Right lobe of liver (tissue), 6 donors: ENCODE results near the gene ZNF433. TPM values are rescaled to one million over a fixed set of nuclear protein-coding genes. Genes with fewer than 3 reads are reported as not detected.

Experiments used
- ATAC-seq, 4 donors: fragments of 200-7000 bp; cut with Tn5 transposase; one replicate each; pipeline ENCODE4 v1.9.1; 2020; ENCODE audit warnings: mild to moderate bottlenecking in 4 of 4, moderate library complexity in 4 of 4
- DNase-seq, 3 donors: peaks; one replicate each; pipeline ENCODE4 v3.0.0-alpha.2; 2020
- H3K27ac ChIP-seq, 3 donors: fragments of 200-600 bp; one replicate each; pipeline ENCODE4 v1.8.0; 2022
- H3K27me3 ChIP-seq, 2 donors: fragments of 200-600 bp; one replicate each; pipeline ENCODE4 v1.8.0; 2022
- H3K36me3 ChIP-seq, 4 donors: fragments of 200-600 bp; sonication (generic) in 1 of 4; one replicate each; pipeline versions ENCODE4 v1.5.1 to v1.8.0; 2017 to 2022; ENCODE audit warnings: control low read depth in 1 of 4
- H3K4me1 ChIP-seq, 4 donors: fragments of 200-600 bp; sonication (generic) in 1 of 4; one replicate each; pipeline versions ENCODE4 v1.5.1 to v1.8.0; 2017 to 2022; ENCODE audit warnings: control low read depth in 1 of 4
- H3K4me3 ChIP-seq, 3 donors: fragments of 200-600 bp; one replicate each; pipeline ENCODE4 v1.8.0; 2022
- H3K9me3 ChIP-seq, 4 donors: fragments of 200-600 bp; sonication (generic) in 1 of 4; one replicate each; pipeline versions ENCODE4 v1.5.1 to v1.8.0; 2017 to 2022; ENCODE audit warnings: control low read depth in 1 of 4
- POLR2A ChIP-seq: fragments of 450-650 bp; IDR thresholded peaks from one replicate; pipeline ENCODE4 v1.6.1; 2017; ENCODE audit warnings: antibody characterized with exemption, mild to moderate bottlenecking
- WGBS: methylation state at CpG from one replicate; pipeline ENCODE4 v1.1.6; 2018; ENCODE audit warnings: low coverage, low lambda C conversion rate; ENCODE audit not compliant: insufficient coverage; ENCODE audit errors: missing lambda C conversion rate; 5-methylcytosine and 5-hydroxymethylcytosine counted together
- intact Hi-C, 2 donors: fragments of 100-400 bp; cut with DNase I; formaldehyde crosslinking; loops; one replicate each; pipeline versions ENCODE4 v1.11.2 to v1.14.1; 2022
- total RNA-seq, 6 experiments: library from RNA; depleted of rRNA in 2 of 6; stranded (reverse); fragments of >200 nt in 2 of 6; fragmentation: NEBNext Ultra II Directional in 3 of 6; extraction: Animal tissue kit (Norgen Biotek cat#: 25700) in 3 of 6; gene quantifications; one replicate each; pipeline versions ENCODE4 v1.1.0 to v1.2.4, GENCODE V29; 2016 to 2023
- TF ChIP-seq, protein P1 (sequence below), 4 donors: fragments of 200-600 bp in 3 of 4; fragments of 450-650 bp in 1 of 4; IDR thresholded peaks; one replicate each; pipeline versions ENCODE4 v1.5.1 to v1.8.0; 2016 to 2022; ENCODE audit warnings: antibody characterized with exemption in 4 of 4, mild to moderate bottlenecking in 2 of 4
- donor health status: DM: no; HTN: yes; CAD: no.
- donor health status: DM: no; HTN: no; CAD: no.
- donor health status: DM: no; HTN: no; CAD: no.
- donor health status: DM: no; HTN: yes; CAD: no.
- donor health status: DM: no; HTN: yes; CAD: no.

Gene ZNF433
- total RNA-seq, 6 experiments from 2014 or later: 1.1 to 7.4 (median 2.5) TPM

DNA sequence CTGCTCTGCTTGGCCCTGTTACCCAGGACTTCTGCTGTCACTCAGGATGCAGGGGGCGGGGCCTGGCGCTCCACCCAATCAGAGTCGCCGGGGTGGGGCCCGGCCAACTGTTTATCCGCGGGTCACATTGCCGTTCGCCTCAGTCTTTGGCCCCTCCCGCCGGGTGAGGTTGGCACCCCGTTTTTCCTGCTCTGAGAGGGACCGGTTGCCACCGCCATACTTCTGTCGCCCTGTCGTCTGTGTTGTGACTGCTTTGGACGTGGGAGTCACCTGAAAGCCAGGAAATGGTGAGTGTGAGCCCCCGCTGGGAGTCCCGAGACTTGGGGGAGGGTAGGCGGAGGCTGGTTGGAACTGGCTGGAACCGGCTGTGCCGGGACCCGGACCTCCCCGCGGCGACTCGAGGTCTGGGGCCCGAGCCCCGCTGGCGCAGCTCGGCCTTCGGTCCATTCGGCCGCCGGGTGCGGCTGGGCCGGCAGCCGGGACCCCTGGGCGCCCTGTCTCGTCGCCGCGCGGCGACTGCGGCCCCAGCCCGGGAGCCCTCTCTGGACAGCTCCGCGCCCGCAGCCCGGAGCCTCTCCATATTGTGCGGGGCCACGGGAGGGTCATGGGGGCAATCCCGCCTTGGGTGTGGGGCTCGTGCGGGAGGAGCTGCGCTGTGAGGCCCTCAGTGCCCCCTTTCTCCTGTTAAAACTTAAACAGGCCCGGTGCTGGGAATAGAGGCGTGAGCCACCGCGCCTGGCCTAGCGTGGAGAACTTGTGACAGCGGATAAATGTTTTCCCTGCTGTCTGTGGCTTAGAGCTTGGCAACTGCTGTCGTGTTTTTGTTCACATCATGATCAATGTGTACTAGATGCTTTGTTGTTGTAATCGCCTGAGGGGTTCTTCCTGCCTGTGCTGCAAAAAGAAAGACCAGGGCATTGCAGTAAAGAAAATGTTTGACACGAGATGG lies 29.4 kb upstream of the ZNF433 start, which contains the start of gene ZNF844:
Gene ZNF844, plus strand, starts transcription at position 142 of the 949 bp plus-strand sequence. Its CDS starts 143 bp downstream, at position 285.
- Histone ChIP-seq H3K36me3 (peaks cover 0 to 4% (median 0%) of the 10 kb centered on the region in 4 donors), H3K4me1 (peaks cover 0 to 12% (median 2%) of the 10 kb centered on the region in 4 donors), H3K9me3 (peaks cover 0 to 3% (median 0%) of the 10 kb centered on the region in 4 donors), H3K27me3 (no peaks in the 10 kb centered on the region), H3K27ac (peak within 1 kb of the TSS; percentile 77 to 96 (median 91)), H3K4me3 (peak within 1 kb of the TSS; percentile 62 to 72 (median 68))
- 1% methylated on average over 32 of the region's 66 CpGs for WGBS
- peak; percentile 97 to 98 (median 98) for ATAC-seq
- TF ChIP-seq POLR2A: peak; percentile 96
- TF ChIP-seq, protein P1, sequence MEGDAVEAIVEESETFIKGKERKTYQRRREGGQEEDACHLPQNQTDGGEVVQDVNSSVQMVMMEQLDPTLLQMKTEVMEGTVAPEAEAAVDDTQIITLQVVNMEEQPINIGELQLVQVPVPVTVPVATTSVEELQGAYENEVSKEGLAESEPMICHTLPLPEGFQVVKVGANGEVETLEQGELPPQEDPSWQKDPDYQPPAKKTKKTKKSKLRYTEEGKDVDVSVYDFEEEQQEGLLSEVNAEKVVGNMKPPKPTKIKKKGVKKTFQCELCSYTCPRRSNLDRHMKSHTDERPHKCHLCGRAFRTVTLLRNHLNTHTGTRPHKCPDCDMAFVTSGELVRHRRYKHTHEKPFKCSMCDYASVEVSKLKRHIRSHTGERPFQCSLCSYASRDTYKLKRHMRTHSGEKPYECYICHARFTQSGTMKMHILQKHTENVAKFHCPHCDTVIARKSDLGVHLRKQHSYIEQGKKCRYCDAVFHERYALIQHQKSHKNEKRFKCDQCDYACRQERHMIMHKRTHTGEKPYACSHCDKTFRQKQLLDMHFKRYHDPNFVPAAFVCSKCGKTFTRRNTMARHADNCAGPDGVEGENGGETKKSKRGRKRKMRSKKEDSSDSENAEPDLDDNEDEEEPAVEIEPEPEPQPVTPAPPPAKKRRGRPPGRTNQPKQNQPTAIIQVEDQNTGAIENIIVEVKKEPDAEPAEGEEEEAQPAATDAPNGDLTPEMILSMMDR (IDR thresholded peaks at IDR 0.05): no peak
- intact Hi-C loops: loop anchor here in 1 of 2 donors (5.0 kb wide), 1 partner anchor 72 kb away; no protein-coding TSS in a partner anchor
- peak; percentile 96 to 98 (median 97) for DNase-seq

DNA sequence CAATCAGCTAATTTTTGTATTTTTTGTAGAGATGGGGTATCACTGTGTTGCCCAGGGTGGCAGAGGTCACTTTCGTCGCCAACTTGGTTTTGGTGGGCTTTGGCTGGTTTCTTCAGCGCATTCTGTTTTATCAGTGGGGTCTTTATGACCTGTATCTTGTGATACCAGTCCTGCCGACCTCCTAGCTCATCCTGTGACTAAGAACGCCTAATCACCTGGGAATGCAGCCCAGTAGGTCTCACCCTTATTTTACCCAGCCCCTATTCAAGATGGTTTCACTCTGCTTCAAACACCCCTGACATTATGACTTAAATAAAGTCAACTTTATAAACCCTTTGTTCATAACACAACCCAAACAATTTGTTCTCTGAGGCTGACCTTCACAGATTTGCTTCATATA lies 20.3 kb upstream of the ZNF433 start:
- H3K36me3 ChIP-seq: no peaks in the 10 kb centered on the region
- H3K4me1 ChIP-seq: peaks cover 0 to 8% (median 3%) of the 10 kb centered on the region in 4 donors
- WGBS: 91% methylated on average over 4 of the region's 5 CpGs
- H3K4me3 ChIP-seq: no peak overlapping the region
- intact Hi-C loops: loop anchor here in 1 of 2 donors (10.0 kb wide), 1 partner anchor 89 kb away; the partner anchor contains the start of gene ZNF20
- no peak overlapping the region for H3K27ac ChIP-seq
- H3K27me3 ChIP-seq: no peaks in the 10 kb centered on the region
- TF ChIP-seq, protein P1 (IDR thresholded peaks at IDR 0.05): no peak
- no peak for TF ChIP-seq POLR2A
- no peaks in the 10 kb centered on the region for H3K9me3 ChIP-seq
- no peak for ATAC-seq
- no peak for DNase-seq

DNA sequence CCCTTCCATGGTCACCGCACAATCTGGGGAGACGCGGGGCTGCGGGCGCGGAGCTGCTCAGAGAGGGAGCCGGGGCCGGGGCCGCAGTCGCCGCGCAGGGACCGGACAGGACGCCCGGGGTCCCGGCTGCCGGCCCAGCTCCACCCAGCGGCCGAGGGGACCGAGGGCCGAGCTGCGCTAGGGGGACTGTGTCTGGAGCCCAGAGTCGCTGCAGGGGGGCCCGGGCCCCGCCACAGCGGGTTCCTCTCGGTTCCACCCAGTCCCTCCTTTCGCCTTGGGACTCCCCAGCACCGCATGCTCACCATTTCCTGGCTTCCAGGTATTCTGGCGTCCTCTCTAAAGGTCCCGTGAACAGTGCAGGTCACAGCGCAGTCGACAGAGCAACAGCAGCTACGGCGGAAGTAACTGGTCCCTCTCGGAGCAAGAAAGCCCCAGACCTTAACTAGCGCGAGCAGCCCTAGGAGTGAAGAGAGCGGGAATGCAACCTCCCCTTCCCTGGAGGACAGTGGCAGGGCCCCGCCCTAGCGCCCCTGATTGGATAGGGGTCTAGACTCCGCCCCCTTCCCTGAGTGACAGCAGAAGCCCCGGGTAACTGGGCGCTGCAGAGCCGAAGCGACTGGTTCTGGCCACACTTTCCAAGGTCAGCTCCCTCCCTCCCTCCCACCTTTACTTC lies 17.2 kb upstream of the ZNF433 start, which contains the start of gene ZNF878:
Gene ZNF878, minus strand, starts transcription at position 465 of the 673 bp plus-strand sequence. Its CDS starts 160 bp downstream, at position 305.
- Histone ChIP-seq H3K36me3 (no peaks in the 10 kb centered on the region), H3K4me3 (peak within 1 kb of the TSS; percentile 56 to 64 (median 61)), H3K9me3 (no peaks in the 10 kb centered on the region), H3K4me1 (peaks cover 0 to 8% (median 3%) of the 10 kb centered on the region in 4 donors), H3K27me3 (no peaks in the 10 kb centered on the region), H3K27ac (peak within 1 kb of the TSS in 2 of 3 donors; percentile 48 to 63)
- peak; percentile 100 for ATAC-seq
- under 1% methylated on average over 24 of the region's 46 CpGs for WGBS
- peak; percentile 83 to 94 (median 93) for DNase-seq
- peak; percentile 95 for TF ChIP-seq POLR2A
- TF ChIP-seq, protein P1 (IDR thresholded peaks at IDR 0.05): no peak
- intact Hi-C loops: loop anchor here in 1 of 2 donors (10.0 kb wide), 1 partner anchor 92 kb away; the partner anchor contains the start of gene ZNF20

DNA sequence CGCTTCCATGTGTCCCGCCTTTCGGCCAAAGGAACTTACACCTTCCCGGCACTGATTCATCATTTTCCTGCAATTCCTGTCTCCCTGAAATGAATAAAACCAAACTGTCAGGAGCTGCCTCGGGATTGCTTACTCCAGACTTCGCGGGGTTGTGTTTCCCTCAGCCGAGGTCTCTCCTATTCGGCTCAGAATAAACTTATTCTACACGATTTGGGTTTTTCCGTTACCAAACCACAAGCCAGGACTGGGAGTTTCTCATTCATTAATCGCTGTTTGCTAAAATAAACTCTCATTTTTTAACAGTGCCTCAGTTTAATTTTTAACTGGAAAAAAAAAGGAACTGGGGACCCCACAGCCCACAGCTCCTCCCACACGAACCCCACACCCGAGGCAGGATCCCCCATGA lies 16.6 kb upstream of the ZNF433 start:
- H3K9me3 ChIP-seq: no peaks in the 10 kb centered on the region
- WGBS: 5% methylated on average over 14 of the region's 14 CpGs
- peak overlapping the region; percentile 56 to 64 (median 61) for H3K4me3 ChIP-seq
- no peaks in the 10 kb centered on the region for H3K27me3 ChIP-seq
- peaks cover 0 to 8% (median 3%) of the 10 kb centered on the region in 4 donors for H3K4me1 ChIP-seq
- TF ChIP-seq, protein P1 (IDR thresholded peaks at IDR 0.05): no peak
- TF ChIP-seq POLR2A: no peak
- intact Hi-C loops: loop anchor here in 1 of 2 donors (10.0 kb wide), 1 partner anchor 93 kb away; the partner anchor contains the start of gene ZNF20
- peak in 1 of 4 donors; percentile 33 for ATAC-seq
- DNase-seq: no peak
- peak overlapping the region in 2 of 3 donors; percentile 48 to 63 for H3K27ac ChIP-seq
- H3K36me3 ChIP-seq: no peaks in the 10 kb centered on the region
